ENCODE data around the gene MED29. TPM values are rescaled to one million over a fixed set of nuclear protein-coding genes. Genes with fewer than 3 reads are reported as not detected.
A peak's percentile ranks its signal among the peaks of the same experiment; 100 is the strongest.

MED29 gene
- total and polyA plus RNA-seq, 2 of the 4 experiments (the other 2 are of a cell fraction), result 17.6 to 28.8 TPM

- no peak overlapping the region for H3K9ac ChIP-seq (ENCODE audit: low read depth, low read length)
- H4K91ac ChIP-seq (ENCODE audit: insufficient read depth, low read depth, low read length), result no peak overlapping the region
- H4K8ac ChIP-seq (ENCODE audit: low read depth in 2 of 2, low read length in 2 of 2), result no peak overlapping the region
- peaks cover 46% of the 10 kb centered on the region for H4K20me1 ChIP-seq (ENCODE audit: insufficient read depth, low read length)
- peaks cover 12% of the 10 kb centered on the region; the same call in 1 of the 2 replicates for H3K9me1 ChIP-seq (ENCODE audit: insufficient read depth, low read length)
- H3K4me2 ChIP-seq (ENCODE audit: low read depth, low read length), result peak overlapping the region; percentile 37; the same call in 1 of the 2 replicates
- no peaks in the 10 kb centered on the region for H3K9me3 ChIP-seq (ENCODE audit: control insufficient read depth, insufficient read depth, low read length)
- ChIA-PET CTCF (interaction anchor here (0.6 kb wide), 1 partner anchor 1723 kb away, joined by 4 read pairs; no protein-coding TSS in a partner anchor), POLR2A (ENCODE audit: unreplicated experiment) (interaction anchor here (0.6 kb wide), 1 partner anchor 456 kb away, joined by 4 read pairs; no protein-coding TSS in a partner anchor)
- H3K27me3 ChIP-seq (ENCODE audit: control insufficient read depth, insufficient read depth, low read length), result no peaks in the 10 kb centered on the region
- intact Hi-C loops (cut with micrococcal nuclease) (no loop called here), in situ Hi-C loops (cut with MboI; ENCODE audit: low sequenced_read_pairs) (no loop called here), dilution Hi-C loops (cut with HindIII; ENCODE audit: low sequenced_read_pairs, unreplicated experiment) (no loop called here)
- H3K4me1 ChIP-seq (ENCODE audit: control insufficient read depth, insufficient read depth, low read length), result peaks cover 12% of the 10 kb centered on the region
- no peak overlapping the region for H4K5ac ChIP-seq (ENCODE audit: low read depth, low read length)
- no peak overlapping the region for H3K27ac ChIP-seq (ENCODE audit: insufficient read depth, low read length)
- BruUV-seq (replicated peaks), result no TSS peak
- H3K56ac ChIP-seq (ENCODE audit: extremely low read depth, insufficient read depth, low read length), result no peak overlapping the region
- H2BK120ac ChIP-seq (ENCODE audit: low read depth, low read length), result no peak overlapping the region
- H3K4me3 ChIP-seq (ENCODE audit: insufficient read depth, low read depth, low read length), result no peak overlapping the region
- TF ChIP-seq FOS (IDR thresholded peaks at IDR 0.05; ENCODE audit: low read depth, low read length), result no peak
- TF ChIP-seq CHD1 (IDR thresholded peaks at IDR 0.05; ENCODE audit: low read depth, low read length), result no peak
- TF ChIP-seq RAD21 (IDR thresholded peaks at IDR 0.05; ENCODE audit: low read length), result no peak
- TF ChIP-seq CTCF (conservative IDR thresholded peaks at IDR 0.05; ENCODE audit: low read depth, low read length), result no peak
- TF ChIP-seq MAZ (IDR thresholded peaks at IDR 0.05; ENCODE audit: borderline replicate concordance, low read depth, low read length), result no peak
- no peak for TF ChIP-seq MAFK (IDR thresholded peaks at IDR 0.05; ENCODE audit: low read depth, low read length)
- no peak for TF ChIP-seq RFX5 (IDR thresholded peaks at IDR 0.05; ENCODE audit: low read depth, low read length)
- no peak overlapping the region for H2AFZ ChIP-seq (replicated peaks; ENCODE audit: low read length, poor library complexity)
- H2BK15ac ChIP-seq (ENCODE audit: low read depth, low read length), result no peak overlapping the region
- peak overlapping the region; percentile 5 for H2AK9ac ChIP-seq (replicated peaks; ENCODE audit: low read depth, low read length, poor library complexity)
- ATAC-seq (ENCODE audit: low read depth) (no peak), DNase-seq (no peak)
- no peak overlapping the region for H3K18ac ChIP-seq (ENCODE audit: low read depth, low read length)
- no peak overlapping the region for H3K4ac ChIP-seq (ENCODE audit: low read depth, low read length)
- peak overlapping the region; percentile 10; the same call in 1 of the 2 replicates for H3K14ac ChIP-seq (replicated peaks; ENCODE audit: low read depth, low read length)
- WGBS, 2 experiments (ENCODE audit: extremely low coverage in 2 of 2, insufficient read length in 1 of 2), result 74% methylated on average over 9 of the region's 27 CpGs; no CpG with 5 or more reads in 1 of the 2 experiments
- no peak overlapping the region for H2AK5ac ChIP-seq (ENCODE audit: low read depth, low read length)
- no peak overlapping the region for H2BK20ac ChIP-seq (ENCODE audit: low read depth, low read length)
- no peak overlapping the region for H2BK5ac ChIP-seq (ENCODE audit: low read depth, low read length, poor library complexity, severe bottlenecking)
- peaks cover 13 to 71% of the 10 kb centered on the region in 2 experiments for H3K79me1 ChIP-seq (ENCODE audit: low read depth in 1 of 2, low read length in 2 of 2)
- H3K36me3 ChIP-seq (ENCODE audit: control insufficient read depth, insufficient read depth, low read length), result peaks cover 51% of the 10 kb centered on the region
- H3K23ac ChIP-seq (ENCODE audit: low read depth, low read length), result peak overlapping the region; percentile 23; the same call in 1 of the 2 replicates
Observed at GRCh38 chr19:39416152-39417120, 25.3 kb downstream of the MED29 start.
